AG10803 (cell line): ENCODE measurements around the gene DNAH9.

ENCODE experiments used
- DNase-seq: peaks from one replicate; pipeline ENCODE4 v3.0.0; 2010; ENCODE audit warnings: low read depth
- H3K4me3 ChIP-seq: 2 replicates; pipeline ENCODE4 v1.5.1; 2011; ENCODE audit warnings: mild to moderate bottlenecking, low read length, control low read depth
- CTCF ChIP-seq: conservative IDR thresholded peaks from 2 replicates; pipeline ENCODE4 v1.5.1; 2011; ENCODE audit warnings: mild to moderate bottlenecking, low read length, control low read depth, inconsistent platforms

Gene DNAH9

GRCh38 chr17:11871773-11872172 lies 273.5 kb downstream of the DNAH9 start:
- no peak for TF ChIP-seq CTCF
- no peak overlapping the region for H3K4me3 ChIP-seq
- DNase-seq = no peak

- no peak overlapping the region for H3K4me3 ChIP-seq
- no peak for DNase-seq
- TF ChIP-seq CTCF = no peak
Observed at GRCh38 chr17:11874756-11875155, 276.5 kb downstream of the DNAH9 start.

- no peak for TF ChIP-seq CTCF
- DNase-seq = no peak
- H3K4me3 ChIP-seq = no peak overlapping the region
Observed at GRCh38 chr17:11880714-11881113, 282.4 kb downstream of the DNAH9 start.

DNA sequence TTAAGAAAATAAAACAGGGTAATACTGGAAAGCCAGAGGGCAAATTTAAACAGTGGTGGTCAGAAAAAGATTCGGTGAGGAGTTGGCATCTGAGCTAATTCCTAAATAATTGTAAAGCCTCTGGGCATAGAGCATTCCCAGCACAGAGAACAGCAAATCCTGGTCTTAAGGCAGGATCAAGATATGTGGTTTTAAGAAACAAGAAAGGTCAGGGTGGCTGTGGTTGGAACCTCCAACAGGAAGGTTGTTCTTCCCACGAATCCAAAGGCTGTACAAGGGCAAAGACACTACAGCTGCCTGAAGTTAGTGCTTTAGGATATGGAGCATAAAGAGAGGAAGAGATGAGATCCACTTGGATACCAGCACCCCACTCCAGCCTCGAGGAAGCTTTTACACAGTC lies 284.4 kb downstream of the DNAH9 start:
- no peak for TF ChIP-seq CTCF
- no peak overlapping the region for H3K4me3 ChIP-seq
- no peak for DNase-seq

DNA sequence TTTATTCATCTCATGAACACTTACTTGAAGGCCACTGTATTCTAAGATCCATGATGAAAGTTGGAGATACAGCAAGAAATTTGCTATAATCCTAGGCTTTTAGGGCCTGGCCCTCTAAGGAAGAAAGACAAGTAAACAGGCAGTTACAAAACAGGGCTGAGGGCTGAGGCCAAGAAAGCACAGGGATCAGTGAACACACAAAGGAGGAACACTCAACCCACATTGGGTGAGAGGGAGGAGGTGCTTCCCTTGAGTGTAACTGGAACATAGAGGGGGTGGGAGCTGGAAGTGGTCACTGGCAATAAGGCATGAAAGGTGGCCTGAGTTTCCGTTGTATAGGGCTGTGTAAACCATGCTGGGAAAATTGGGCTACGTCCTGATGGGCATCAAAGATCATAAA lies 286.8 kb downstream of the DNAH9 start:
- TF ChIP-seq CTCF = no peak
- H3K4me3 ChIP-seq = no peak overlapping the region
- no peak for DNase-seq

GRCh38 chr17:11889266-11889665 lies 291.0 kb downstream of the DNAH9 start:
- H3K4me3 ChIP-seq = no peak overlapping the region
- TF ChIP-seq CTCF = no peak

GRCh38 chr17:11893862-11894261 lies 295.6 kb downstream of the DNAH9 start:
- DNase-seq = no peak
- no peak overlapping the region for H3K4me3 ChIP-seq
- TF ChIP-seq CTCF = no peak

More at GRCh38 chr17:11889266-11889665, 291.0 kb downstream of the DNAH9 start:
- DNase-seq = no peak
